CD4-positive, alpha-beta memory T cell (primary cell): Measurements from ENCODE around the gene MELTF. TPM values are rescaled to one million over a fixed set of nuclear protein-coding genes. Genes with fewer than 3 reads are reported as not detected.
A peak's percentile ranks its signal among the peaks of the same experiment; 100 is the strongest.

Experiments
- CTCF ChIA-PET: fragments of 350-600 bp; sonication (Branson Sonifier 250); formaldehyde crosslinking; loops from one replicate; lab custom pipeline; 2021; ENCODE audit warnings: inconsistent platforms; ENCODE audit not compliant: partially characterized antibody; lab: Charles Lee
- POLR2A ChIA-PET: fragments of 350-600 bp; sonication (Branson Sonifier 250); formaldehyde crosslinking; loops from one replicate; lab custom pipeline; 2021; ENCODE audit not compliant: partially characterized antibody; lab: Charles Lee
- DNase-seq, 5 donors: peaks; one replicate each; pipeline versions ENCODE4 v3.0.0 to v3.0.0-alpha.2; 2020 to 2022; ENCODE audit warnings: mixed read lengths in 1 of 5
- H3K27ac ChIP-seq: one replicate; pipeline ENCODE4 v1.7.0; 2013; ENCODE audit warnings: low read depth, low read length
- H3K27me3 ChIP-seq: 2 replicates; pipeline ENCODE4 v1.7.0; 2013; ENCODE audit warnings: mild to moderate bottlenecking, low read length, moderate library complexity; ENCODE audit not compliant: insufficient read depth
- H3K36me3 ChIP-seq: 2 replicates; pipeline ENCODE4 v1.7.0; 2013; ENCODE audit warnings: mild to moderate bottlenecking, low read length, moderate library complexity; ENCODE audit not compliant: insufficient read depth
- H3K4me1 ChIP-seq: 2 replicates; pipeline ENCODE4 v1.7.0; 2013; ENCODE audit warnings: mild to moderate bottlenecking, low read length, moderate library complexity; ENCODE audit not compliant: insufficient read depth
- H3K4me3 ChIP-seq, 2 donors: one replicate each; pipeline ENCODE4 v1.7.0; 2013; ENCODE audit warnings: low read length in 2 of 2, mild to moderate bottlenecking in 1 of 2
- H3K9me3 ChIP-seq, 2 donors: one replicate each; pipeline ENCODE4 v1.7.0; 2013; ENCODE audit warnings: low read length in 2 of 2, control low read depth in 1 of 2; ENCODE audit not compliant: control insufficient read depth in 1 of 2
- H3K27ac Mint-ChIP-seq, 7 donors: one replicate each; pipeline ENCODE4 v1.8.0; 2020 to 2021; ENCODE audit warnings: mixed read lengths in 7 of 7, mild to moderate bottlenecking in 6 of 7, inconsistent platforms in 3 of 7, moderate library complexity in 3 of 7
- H3K27me3 Mint-ChIP-seq, 2 donors: one replicate each; pipeline ENCODE4 v1.8.0; 2020 to 2021; ENCODE audit warnings: mixed read lengths in 2 of 2
- H3K36me3 Mint-ChIP-seq, 2 donors: one replicate each; pipeline ENCODE4 v1.8.0; 2020 to 2021; ENCODE audit warnings: mixed read lengths in 2 of 2, inconsistent platforms in 1 of 2, mild to moderate bottlenecking in 1 of 2
- H3K4me1 Mint-ChIP-seq, 4 donors: one replicate each; pipeline ENCODE4 v1.8.0; 2020 to 2021; ENCODE audit warnings: mixed read lengths in 4 of 4, mild to moderate bottlenecking in 1 of 4
- H3K4me3 Mint-ChIP-seq, 8 donors: one replicate each; pipeline ENCODE4 v1.8.0; 2020 to 2021; ENCODE audit warnings: mixed read lengths in 8 of 8, mild to moderate bottlenecking in 7 of 8, moderate library complexity in 6 of 8, inconsistent platforms in 3 of 8
- H3K9me3 Mint-ChIP-seq, 8 donors: one replicate each; pipeline ENCODE4 v1.8.0; 2020 to 2021; ENCODE audit warnings: mixed read lengths in 8 of 8, mild to moderate bottlenecking in 5 of 8, inconsistent platforms in 3 of 8, moderate library complexity in 1 of 8
- intact Hi-C: fragments of 100-400 bp; cut with micrococcal nuclease; formaldehyde crosslinking; loops from one replicate; pipeline ENCODE4 v1.15.1; 2023
- polyA plus RNA-seq, 2 donors: library from polyadenylated mRNA; unstranded; fragments of 300-500 nt; fragmentation: Illumina TruSeq; gene quantifications; one replicate each; pipeline ENCODE4 v1.2.3, GENCODE V29; 2021
- total RNA-seq, 2 experiments: library from RNA; stranded (reverse); gene quantifications; one replicate each; pipeline ENCODE4 v1.2.3, GENCODE V29; 2021

MELTF gene
- total and polyA plus RNA-seq, 4 experiments from 2014 or later, result 0.92 to 1.4 (median 1.2) TPM; not detected in 1

DNA sequence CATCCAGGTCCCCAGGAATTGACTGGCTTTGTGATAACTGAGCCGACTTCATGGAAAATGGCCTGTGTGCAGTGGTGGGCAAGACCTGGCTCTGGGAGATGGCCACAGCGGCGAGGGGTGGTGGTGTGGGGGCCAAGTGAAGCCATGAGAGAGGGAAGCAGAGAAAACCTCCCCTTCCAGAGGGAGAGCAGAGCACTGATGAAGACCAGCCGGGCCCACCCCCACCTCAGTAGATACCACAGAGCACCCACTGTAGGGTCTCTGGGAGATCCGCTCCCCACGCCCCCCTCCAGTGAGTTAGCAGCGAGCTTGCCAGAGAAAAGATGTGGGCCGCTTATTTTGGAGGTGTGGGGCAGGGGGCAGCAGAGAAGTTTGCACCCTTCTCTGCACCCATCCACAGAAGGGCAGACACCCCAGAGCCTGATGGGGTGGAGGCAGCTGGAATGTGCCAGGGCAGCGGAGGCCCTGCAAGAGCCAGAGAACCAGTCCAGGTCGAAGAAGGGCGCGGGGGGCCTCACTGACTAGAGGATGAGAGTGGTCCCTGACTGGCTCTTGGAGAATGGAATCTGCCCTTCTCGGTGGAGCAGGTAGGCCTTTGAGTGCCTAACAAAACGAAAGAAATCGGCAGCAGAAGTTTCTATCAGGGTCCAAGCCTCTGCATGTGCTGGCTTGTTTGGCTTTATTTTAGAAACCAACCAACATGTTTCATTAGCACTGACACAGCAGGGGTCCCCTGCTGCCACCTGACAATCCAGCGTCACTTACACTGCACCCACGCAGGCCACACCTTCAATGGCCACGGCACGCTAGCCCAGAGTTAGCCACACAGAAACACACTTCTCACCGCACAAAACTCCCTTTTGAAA, 28.3 kb downstream of the MELTF start:
- Mint-ChIP-seq H3K27ac (peak overlapping the region; percentile 73 to 92 (median 85)), H3K27me3 (no peaks in the 10 kb centered on the region), H3K4me3 (peak overlapping the region; percentile 72 to 91 (median 86)), H3K9me3 (peaks cover 0 to 3% (median 0%) of the 10 kb centered on the region in 8 donors), H3K4me1 (peaks cover 5 to 17% (median 8%) of the 10 kb centered on the region in 4 donors), H3K36me3 (no peaks in the 10 kb centered on the region)
- no peak overlapping the region for H3K27ac ChIP-seq
- DNase-seq, result no peak
- no peaks in the 10 kb centered on the region for H3K27me3 ChIP-seq
- intact Hi-C loops, result no loop called here
- CTCF ChIA-PET, result interaction anchor here (1.1 to 1.2 kb wide), 2 partner anchors 28 to 75 kb away, joined by 3 to 4 read pairs; partner anchors contain the start of gene MELTF
- no peaks in the 10 kb centered on the region for H3K36me3 ChIP-seq
- H3K9me3 ChIP-seq, result no peaks in the 10 kb centered on the region
- H3K4me1 ChIP-seq, result peaks cover 9% of the 10 kb centered on the region
- POLR2A ChIA-PET, result interaction anchor here (1.2 kb wide), 1 partner anchor 28 kb away, joined by 3 read pairs; the partner anchor contains the start of gene MELTF
- H3K4me3 ChIP-seq, result no peak overlapping the region

DNA sequence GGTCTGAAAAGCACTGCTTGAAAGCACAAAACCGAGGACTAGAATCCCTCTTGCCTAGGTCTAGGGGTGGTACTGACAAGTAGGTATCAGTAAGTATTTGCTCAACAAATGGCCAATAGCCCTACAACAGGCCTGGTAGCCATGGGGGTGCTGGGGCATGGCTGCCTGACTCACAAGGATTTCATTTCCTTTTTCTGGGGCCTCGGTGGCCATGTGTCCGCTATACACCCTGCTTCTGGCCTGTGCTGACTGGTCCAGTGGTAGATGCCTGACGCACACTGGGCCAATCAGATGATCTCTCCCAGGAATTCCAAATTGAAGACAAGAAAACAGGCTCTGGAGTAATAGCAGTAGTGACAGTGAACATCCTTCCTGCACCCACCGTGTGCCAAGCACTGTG, 29.4 kb downstream of the MELTF start:
- Histone ChIP-seq H3K4me1 (peaks cover 9% of the 10 kb centered on the region), H3K36me3 (no peaks in the 10 kb centered on the region), H3K27me3 (no peaks in the 10 kb centered on the region), H3K4me3 (no peak overlapping the region), H3K27ac (no peak overlapping the region), H3K9me3 (no peaks in the 10 kb centered on the region)
- POLR2A ChIA-PET, result no interaction called here
- DNase-seq, result no peak
- H3K4me1 Mint-ChIP-seq, result peaks cover 5 to 17% (median 8%) of the 10 kb centered on the region in 4 donors
- CTCF ChIA-PET, result interaction anchor here (2.2 kb wide), 1 partner anchor 29 kb away, joined by 6 read pairs; the partner anchor contains the start of gene MELTF
- no peaks in the 10 kb centered on the region for H3K27me3 Mint-ChIP-seq
- H3K36me3 Mint-ChIP-seq, result no peaks in the 10 kb centered on the region
- intact Hi-C loops, result no loop called here
- H3K27ac Mint-ChIP-seq, result peak overlapping the region in 1 of 7 donors; percentile 7
- no peak overlapping the region for H3K4me3 Mint-ChIP-seq
- H3K9me3 Mint-ChIP-seq, result peaks cover 0 to 3% (median 0%) of the 10 kb centered on the region in 8 donors

DNA sequence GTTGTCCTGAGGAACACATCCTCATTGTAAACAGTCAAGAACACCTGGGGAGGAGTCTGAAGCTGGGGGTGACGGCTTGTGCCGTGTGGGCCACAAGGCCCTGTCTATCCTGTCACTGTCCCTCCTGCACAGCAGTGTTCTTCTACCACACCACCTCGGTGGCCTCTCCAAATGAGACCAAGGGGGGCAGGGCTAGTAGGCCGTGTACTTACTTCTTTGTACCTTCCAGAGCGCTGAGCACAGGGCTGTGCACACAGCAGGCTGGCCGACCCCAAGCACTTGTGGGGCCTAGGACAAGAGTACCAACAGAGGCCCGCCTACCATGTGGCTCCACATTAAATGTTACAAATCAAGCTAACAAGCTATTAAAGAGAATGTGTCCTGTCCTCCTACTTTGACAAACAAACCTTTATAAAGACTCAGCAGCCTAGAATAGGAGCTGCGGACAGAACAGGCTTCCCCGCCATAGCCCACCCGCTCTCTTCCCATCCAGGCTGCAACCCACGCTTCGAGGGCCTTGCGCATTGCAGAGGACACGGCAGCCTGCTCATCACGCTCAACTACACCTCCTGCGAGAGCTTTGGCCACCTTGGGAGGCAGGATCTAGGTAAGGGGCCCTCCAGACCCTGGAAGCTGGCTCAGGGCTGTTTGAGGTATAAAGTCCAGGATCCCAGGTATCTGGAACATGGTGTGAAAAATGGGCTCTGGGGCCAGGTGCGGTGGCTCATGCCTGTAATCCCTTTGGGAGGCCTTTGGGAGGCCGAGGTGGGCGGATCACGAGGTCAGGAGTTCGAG, 30.5 kb downstream of the MELTF start:
- Histone ChIP-seq H3K36me3 (no peaks in the 10 kb centered on the region), H3K9me3 (no peaks in the 10 kb centered on the region), H3K4me1 (peaks cover 8% of the 10 kb centered on the region), H3K4me3 (no peak overlapping the region), H3K27ac (no peak overlapping the region), H3K27me3 (no peaks in the 10 kb centered on the region)
- Mint-ChIP-seq H3K27ac (no peak overlapping the region), H3K4me3 (no peak overlapping the region), H3K4me1 (peaks cover 3 to 13% (median 5%) of the 10 kb centered on the region in 4 donors), H3K36me3 (no peaks in the 10 kb centered on the region), H3K9me3 (peaks cover 0 to 3% (median 0%) of the 10 kb centered on the region in 8 donors), H3K27me3 (no peaks in the 10 kb centered on the region)
- DNase-seq, result no peak
- intact Hi-C loops, result no loop called here
- ChIA-PET POLR2A (no interaction called here), CTCF (interaction anchor here (2.2 kb wide), 1 partner anchor 30 kb away, joined by 6 read pairs; the partner anchor contains the start of gene MELTF)

DNA sequence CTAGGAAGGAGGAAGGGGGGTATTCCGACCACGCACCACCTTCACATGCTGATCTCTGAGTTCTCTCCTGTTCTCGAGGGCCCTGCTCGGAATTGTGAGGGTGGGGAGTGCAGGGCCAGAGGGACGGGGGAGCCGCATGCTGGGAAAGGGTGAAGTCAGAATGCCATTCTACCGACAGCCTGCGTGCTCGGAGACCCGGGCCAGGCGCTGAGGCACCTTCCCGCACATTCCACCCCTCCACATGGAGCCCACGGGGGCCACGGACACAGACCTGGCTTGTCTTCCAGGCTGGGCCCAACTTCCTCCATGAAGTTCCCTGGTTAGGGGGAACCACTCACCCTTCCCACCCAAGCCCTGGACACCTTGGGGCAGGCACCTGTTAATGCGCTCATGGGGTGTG, 32.3 kb downstream of the MELTF start:
- Histone ChIP-seq H3K4me1 (no peaks in the 10 kb centered on the region), H3K27me3 (no peaks in the 10 kb centered on the region), H3K36me3 (no peaks in the 10 kb centered on the region), H3K27ac (no peak overlapping the region), H3K4me3 (no peak overlapping the region), H3K9me3 (no peaks in the 10 kb centered on the region)
- Mint-ChIP-seq H3K4me1 (peaks cover 2 to 7% (median 3%) of the 10 kb centered on the region in 4 donors), H3K4me3 (no peak overlapping the region), H3K27ac (no peak overlapping the region), H3K36me3 (no peaks in the 10 kb centered on the region), H3K9me3 (peaks cover 0 to 2% (median 0%) of the 10 kb centered on the region in 8 donors), H3K27me3 (no peaks in the 10 kb centered on the region)
- DNase-seq, result no peak
- ChIA-PET POLR2A (no interaction called here), CTCF (no interaction called here)
- intact Hi-C loops, result no loop called here

DNA sequence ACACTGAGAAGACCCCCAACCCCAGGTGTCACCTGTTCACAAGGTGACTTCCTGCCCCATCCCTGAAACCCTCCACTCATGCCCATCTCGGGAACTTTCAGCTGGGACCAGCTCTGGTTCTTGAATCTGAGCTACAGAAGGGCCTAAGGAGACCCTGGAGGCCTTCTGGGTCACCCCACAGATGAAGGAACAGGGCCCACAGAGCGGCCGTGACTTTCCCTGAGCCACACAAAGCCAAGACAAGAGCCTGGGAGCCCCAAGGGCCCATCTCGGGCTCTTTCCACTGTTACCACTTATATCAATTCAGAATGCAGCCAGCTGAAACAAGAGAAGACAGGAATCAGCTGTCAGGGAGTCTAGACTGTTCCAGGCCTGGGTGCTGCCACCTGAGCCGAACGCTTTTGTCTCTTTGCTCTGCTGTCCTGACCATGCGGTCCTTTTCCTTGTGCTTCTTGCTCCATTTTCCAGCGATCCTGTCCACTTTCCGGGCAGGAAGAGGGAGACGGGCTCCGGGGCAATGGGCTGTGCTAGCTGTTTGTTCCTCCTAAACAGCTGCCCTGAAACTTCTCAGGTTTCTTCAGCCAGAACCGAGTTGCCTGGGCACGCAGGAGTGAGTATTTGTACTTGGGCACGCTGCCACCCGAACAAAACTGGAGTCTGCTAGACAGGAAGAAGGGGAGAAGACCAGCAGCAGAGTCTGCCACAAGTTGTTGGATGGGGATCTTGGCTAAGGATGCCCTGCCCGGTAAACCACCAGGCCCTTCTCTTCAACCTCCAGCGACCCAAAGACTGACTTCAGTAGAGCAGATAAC, 33.0 kb downstream of the MELTF start:
- Mint-ChIP-seq H3K27ac (no peak overlapping the region), H3K4me1 (peaks cover under 1 to 5% (median 1%) of the 10 kb centered on the region in 4 donors), H3K36me3 (no peaks in the 10 kb centered on the region), H3K27me3 (no peaks in the 10 kb centered on the region), H3K9me3 (peaks cover 0 to under 1% (median 0%) of the 10 kb centered on the region in 8 donors), H3K4me3 (no peak overlapping the region)
- H3K27ac ChIP-seq, result no peak overlapping the region
- no peaks in the 10 kb centered on the region for H3K9me3 ChIP-seq
- no peaks in the 10 kb centered on the region for H3K36me3 ChIP-seq
- H3K4me1 ChIP-seq, result no peaks in the 10 kb centered on the region
- CTCF ChIA-PET, result no interaction called here
- no peaks in the 10 kb centered on the region for H3K27me3 ChIP-seq
- no peak overlapping the region for H3K4me3 ChIP-seq
- POLR2A ChIA-PET, result no interaction called here
- intact Hi-C loops, result no loop called here
- DNase-seq, result no peak

DNA sequence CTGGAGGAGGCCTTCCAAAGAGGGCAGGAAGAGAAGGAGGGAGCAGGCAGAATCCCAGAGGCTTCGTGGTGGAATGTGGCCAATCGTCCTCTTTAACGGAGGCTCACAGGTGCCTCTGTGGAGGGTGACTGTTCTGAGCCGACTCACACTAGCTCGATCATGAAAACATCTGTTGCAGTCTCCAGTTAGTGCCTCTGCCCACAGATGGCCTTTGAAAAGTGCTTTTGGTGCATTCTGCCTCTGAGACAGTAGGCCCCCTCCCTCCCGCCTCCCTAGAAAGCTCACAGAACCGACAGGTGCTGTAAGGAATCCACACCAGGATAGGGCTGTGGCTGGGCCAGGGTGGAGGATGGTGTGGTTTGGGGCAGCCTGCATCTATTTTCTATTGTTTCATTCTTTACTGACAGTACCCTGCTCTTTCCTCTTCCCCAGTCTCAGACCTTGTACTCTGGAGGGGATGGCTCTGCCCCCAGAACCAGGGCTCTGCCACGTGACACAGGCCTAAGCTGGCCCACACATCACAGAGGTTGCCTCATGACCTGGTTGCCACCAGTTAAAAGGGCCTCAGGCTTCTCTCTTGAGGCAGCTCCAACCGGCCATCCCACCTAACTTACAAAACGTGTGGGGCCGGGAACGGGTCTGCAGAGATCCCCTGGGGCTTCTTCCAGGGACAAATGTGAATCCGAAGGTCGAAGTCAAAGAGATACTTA, 33.8 kb downstream of the MELTF start:
- no peaks in the 10 kb centered on the region for H3K4me1 ChIP-seq
- H3K4me3 Mint-ChIP-seq, result no peak overlapping the region
- no peaks in the 10 kb centered on the region for H3K27me3 ChIP-seq
- POLR2A ChIA-PET, result no interaction called here
- H3K27me3 Mint-ChIP-seq, result no peaks in the 10 kb centered on the region
- H3K27ac Mint-ChIP-seq, result no peak overlapping the region
- H3K36me3 ChIP-seq, result no peaks in the 10 kb centered on the region
- CTCF ChIA-PET, result no interaction called here
- intact Hi-C loops, result no loop called here
- no peaks in the 10 kb centered on the region for H3K9me3 ChIP-seq
- H3K36me3 Mint-ChIP-seq, result no peaks in the 10 kb centered on the region
- H3K4me3 ChIP-seq, result no peak overlapping the region
- no peaks in the 10 kb centered on the region for H3K4me1 Mint-ChIP-seq
- no peaks in the 10 kb centered on the region for H3K9me3 Mint-ChIP-seq
- H3K27ac ChIP-seq, result no peak overlapping the region
- no peak for DNase-seq
